Esophagus squamous epithelium (tissue), 4 donors: ENCODE data around the gene FZD2.

ENCODE experiments used
- POLR2A ChIP-seq, 4 donors: fragments of 450-650 bp; IDR thresholded peaks; one replicate each; pipeline ENCODE4 v1.6.1; 2017; ENCODE audit warnings: antibody characterized with exemption in 4 of 4, mild to moderate bottlenecking in 4 of 4, moderate library complexity in 3 of 4
- TF ChIP-seq, protein P1 (sequence below), 6 experiments: fragments of 450-650 bp in 4 of 6; fragments of 200-600 bp in 2 of 6; sonication (generic) in 2 of 6; IDR thresholded peaks; one replicate each; pipeline ENCODE4 v1.5.1; 2016 to 2019; ENCODE audit warnings: antibody characterized with exemption in 6 of 6, mild to moderate bottlenecking in 4 of 6, moderate library complexity in 4 of 6

DNA sequence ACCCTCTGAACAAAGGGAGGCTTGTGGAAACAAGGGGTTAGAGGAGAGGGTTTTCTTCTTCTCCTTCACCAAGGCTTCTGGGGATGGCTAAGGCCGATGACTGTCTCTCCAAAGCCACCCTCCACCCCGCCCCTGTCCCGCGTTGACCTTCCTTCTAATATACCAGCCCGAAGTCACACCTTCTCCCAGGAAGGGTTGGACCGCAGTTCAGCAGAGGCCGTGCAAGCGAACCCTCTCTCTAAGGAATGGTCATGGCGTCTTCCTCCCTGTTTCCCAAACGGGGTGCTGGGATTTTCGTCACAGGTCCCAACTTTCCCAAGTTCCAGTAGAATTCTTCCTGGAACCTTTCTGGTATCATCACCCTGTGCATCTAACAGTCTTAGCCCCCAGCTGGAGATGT lies 49.4 kb downstream of the FZD2 start:
- TF ChIP-seq, protein P1, sequence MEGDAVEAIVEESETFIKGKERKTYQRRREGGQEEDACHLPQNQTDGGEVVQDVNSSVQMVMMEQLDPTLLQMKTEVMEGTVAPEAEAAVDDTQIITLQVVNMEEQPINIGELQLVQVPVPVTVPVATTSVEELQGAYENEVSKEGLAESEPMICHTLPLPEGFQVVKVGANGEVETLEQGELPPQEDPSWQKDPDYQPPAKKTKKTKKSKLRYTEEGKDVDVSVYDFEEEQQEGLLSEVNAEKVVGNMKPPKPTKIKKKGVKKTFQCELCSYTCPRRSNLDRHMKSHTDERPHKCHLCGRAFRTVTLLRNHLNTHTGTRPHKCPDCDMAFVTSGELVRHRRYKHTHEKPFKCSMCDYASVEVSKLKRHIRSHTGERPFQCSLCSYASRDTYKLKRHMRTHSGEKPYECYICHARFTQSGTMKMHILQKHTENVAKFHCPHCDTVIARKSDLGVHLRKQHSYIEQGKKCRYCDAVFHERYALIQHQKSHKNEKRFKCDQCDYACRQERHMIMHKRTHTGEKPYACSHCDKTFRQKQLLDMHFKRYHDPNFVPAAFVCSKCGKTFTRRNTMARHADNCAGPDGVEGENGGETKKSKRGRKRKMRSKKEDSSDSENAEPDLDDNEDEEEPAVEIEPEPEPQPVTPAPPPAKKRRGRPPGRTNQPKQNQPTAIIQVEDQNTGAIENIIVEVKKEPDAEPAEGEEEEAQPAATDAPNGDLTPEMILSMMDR (IDR thresholded peaks at IDR 0.05), result no peak
- TF ChIP-seq POLR2A (IDR thresholded peaks at IDR 0.05), result no peak
